Left ventricle myocardium superior (tissue), 1 donor: ENCODE measurements around the gene BMP8B. TPM values are rescaled to one million over a fixed set of nuclear protein-coding genes. Genes with fewer than 3 reads are reported as not detected.
"Not testable (repeated sequence)": the region's sequence is repeated elsewhere in the genome, so short reads cannot be mapped to it uniquely, and the experiment has no call there.

Experiments used
- ATAC-seq: fragments of 200-7000 bp; cut with Tn5 transposase; one replicate; pipeline ENCODE4 v1.9.1; 2020; ENCODE audit warnings: mild to moderate bottlenecking, moderate library complexity
- DNase-seq: peaks from one replicate; pipeline ENCODE4 v3.0.0-alpha.2; 2020
- intact Hi-C: fragments of 100-400 bp; cut with micrococcal nuclease; formaldehyde crosslinking; loops from one replicate; pipeline ENCODE4 v1.11.0; 2022
- long read RNA-seq: library from polyadenylated mRNA; unstranded; transcript quantifications from one replicate; pipeline ENCODE4 v2.0.0, GENCODE V29; 2021
- total RNA-seq: library from RNA; stranded (reverse); fragmentation: NEBNext Ultra II Directional; extraction: Animal tissue kit (Norgen Biotek cat#: 25700); gene quantifications from one replicate; pipeline ENCODE4 v1.2.1, GENCODE V29; 2021
- donor health status: DM: no; HTN: yes; CAD: no; lungs with severe emphysema.

Gene BMP8B
- total RNA-seq = 0.40 TPM
- long read RNA-seq = 0 reads

- intact Hi-C loops = no loop called here
- DNase-seq (peak; percentile 74), ATAC-seq (peak; percentile 86)
Measured at GRCh38 chr1:39788758-39789570, at the start of gene BMP8B. Gene BMP8B (minus strand): TSS chr1:39788865. CDS start chr1:39788485, 380 bp downstream.

- intact Hi-C loops = no loop called here
- DNase-seq (no peak), ATAC-seq (no peak)
Measured at GRCh38 chr1:39836595-39837110, 48.0 kb upstream of the BMP8B start.

GRCh38 chr1:39835935-39836594 is 47.4 kb upstream of the BMP8B start:
- intact Hi-C loops = no loop called here

GRCh38 chr1:39835110-39835509 is 46.4 kb upstream of the BMP8B start:
- DNase-seq (no peak), ATAC-seq (no peak)
- intact Hi-C loops = no loop called here

More at GRCh38 chr1:39835935-39836594, 47.4 kb upstream of the BMP8B start:
- no peak for DNase-seq
- no peak for ATAC-seq

- DNase-seq (no peak), ATAC-seq (peak; percentile 25)
- intact Hi-C loops = no loop called here
Measured at GRCh38 chr1:39833621-39834385, 45.1 kb upstream of the BMP8B start.

- DNase-seq (no peak), ATAC-seq (no peak)
Measured at GRCh38 chr1:39833121-39833520, 44.5 kb upstream of the BMP8B start.

GRCh38 chr1:39832294-39832693 is 43.6 kb upstream of the BMP8B start:
- ATAC-seq (no peak), DNase-seq (no peak)
- intact Hi-C loops = no loop called here

More at GRCh38 chr1:39833121-39833520, 44.5 kb upstream of the BMP8B start:
- intact Hi-C loops = no loop called here

GRCh38 chr1:39829791-39830533 is 41.3 kb upstream of the BMP8B start:
- intact Hi-C loops = no loop called here
- DNase-seq (no peak), ATAC-seq (no peak)

GRCh38 chr1:39828734-39829133 is 40.1 kb upstream of the BMP8B start:
- DNase-seq = no peak
- intact Hi-C loops = no loop called here
- no peak for ATAC-seq

- DNase-seq, intact Hi-C loops, ATAC-seq: not testable (repeated sequence)
Measured at GRCh38 chr1:39828255-39828654, 39.6 kb upstream of the BMP8B start.

- intact Hi-C loops = no loop called here
- DNase-seq = no peak
- no peak for ATAC-seq
Measured at GRCh38 chr1:39827201-39827600, 38.5 kb upstream of the BMP8B start.

GRCh38 chr1:39826583-39826982 is 37.9 kb upstream of the BMP8B start:
- intact Hi-C loops = no loop called here
- ATAC-seq (no peak), DNase-seq (no peak)

- no peak for ATAC-seq
- DNase-seq = no peak
- intact Hi-C loops = no loop called here
Measured at GRCh38 chr1:39825432-39825941, 36.8 kb upstream of the BMP8B start.

GRCh38 chr1:39823450-39823849 is 34.8 kb upstream of the BMP8B start:
- ATAC-seq, DNase-seq, intact Hi-C loops: not testable (repeated sequence)

GRCh38 chr1:39822146-39822545 is 33.5 kb upstream of the BMP8B start:
- DNase-seq (no peak), ATAC-seq (no peak)
- intact Hi-C loops = no loop called here

GRCh38 chr1:39819091-39819812 is 30.6 kb upstream of the BMP8B start:
- ATAC-seq (no peak), DNase-seq (no peak)
- intact Hi-C loops = no loop called here

- DNase-seq (no peak), ATAC-seq (no peak)
- intact Hi-C loops = no loop called here
Measured at GRCh38 chr1:39818482-39818881, 29.8 kb upstream of the BMP8B start.
